Measurements from ENCODE around the gene PRR15L. TPM values are rescaled to one million over a fixed set of nuclear protein-coding genes. Genes with fewer than 3 reads are reported as not detected.

PRR15L gene
- total RNA-seq, 4 donors from 2014 or later: 63.6 to 150 (median 127) TPM

DNA sequence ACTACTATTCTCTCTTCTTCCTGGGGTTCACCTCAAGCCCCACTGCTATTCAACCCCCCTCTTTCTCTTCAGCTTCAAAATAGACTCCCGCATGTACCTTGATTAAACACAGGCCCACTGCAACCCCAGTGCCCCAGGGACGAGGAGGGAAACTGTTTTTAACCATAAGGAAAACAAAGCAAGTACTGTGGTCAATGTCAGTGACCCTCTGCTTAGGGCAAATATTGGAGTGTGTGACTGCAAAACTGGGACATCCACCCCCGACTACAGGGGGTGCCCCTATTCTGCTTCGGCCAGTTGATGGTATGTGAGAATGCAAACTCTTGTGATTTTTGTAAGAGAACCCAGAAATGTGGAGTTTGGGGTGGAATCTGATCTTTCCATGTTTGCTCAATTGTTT is 25.8 kb downstream of the PRR15L start:
- no peak for TF ChIP-seq POLR2A (IDR thresholded peaks at IDR 0.05)
- TF ChIP-seq, protein P1, sequence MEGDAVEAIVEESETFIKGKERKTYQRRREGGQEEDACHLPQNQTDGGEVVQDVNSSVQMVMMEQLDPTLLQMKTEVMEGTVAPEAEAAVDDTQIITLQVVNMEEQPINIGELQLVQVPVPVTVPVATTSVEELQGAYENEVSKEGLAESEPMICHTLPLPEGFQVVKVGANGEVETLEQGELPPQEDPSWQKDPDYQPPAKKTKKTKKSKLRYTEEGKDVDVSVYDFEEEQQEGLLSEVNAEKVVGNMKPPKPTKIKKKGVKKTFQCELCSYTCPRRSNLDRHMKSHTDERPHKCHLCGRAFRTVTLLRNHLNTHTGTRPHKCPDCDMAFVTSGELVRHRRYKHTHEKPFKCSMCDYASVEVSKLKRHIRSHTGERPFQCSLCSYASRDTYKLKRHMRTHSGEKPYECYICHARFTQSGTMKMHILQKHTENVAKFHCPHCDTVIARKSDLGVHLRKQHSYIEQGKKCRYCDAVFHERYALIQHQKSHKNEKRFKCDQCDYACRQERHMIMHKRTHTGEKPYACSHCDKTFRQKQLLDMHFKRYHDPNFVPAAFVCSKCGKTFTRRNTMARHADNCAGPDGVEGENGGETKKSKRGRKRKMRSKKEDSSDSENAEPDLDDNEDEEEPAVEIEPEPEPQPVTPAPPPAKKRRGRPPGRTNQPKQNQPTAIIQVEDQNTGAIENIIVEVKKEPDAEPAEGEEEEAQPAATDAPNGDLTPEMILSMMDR (IDR thresholded peaks at IDR 0.05): no peak
- peaks cover 0 to 12% of the 10 kb centered on the region in 2 donors for H3K36me3 ChIP-seq
- intact Hi-C loops (cut with DNase I): no loop called here
- H3K9me3 ChIP-seq: no peaks in the 10 kb centered on the region
- no peak for DNase-seq
- peaks cover 0 to 8% of the 10 kb centered on the region in 2 donors for H3K4me1 ChIP-seq
- no peak overlapping the region for H3K27ac ChIP-seq
- H3K27me3 ChIP-seq: no peaks in the 10 kb centered on the region
- no peak overlapping the region for H3K4me3 ChIP-seq (replicated peaks in 1 of 3)
- WGBS, 2 donors: 83 to 96% methylated on average over 4 of the region's 4 CpGs

DNA sequence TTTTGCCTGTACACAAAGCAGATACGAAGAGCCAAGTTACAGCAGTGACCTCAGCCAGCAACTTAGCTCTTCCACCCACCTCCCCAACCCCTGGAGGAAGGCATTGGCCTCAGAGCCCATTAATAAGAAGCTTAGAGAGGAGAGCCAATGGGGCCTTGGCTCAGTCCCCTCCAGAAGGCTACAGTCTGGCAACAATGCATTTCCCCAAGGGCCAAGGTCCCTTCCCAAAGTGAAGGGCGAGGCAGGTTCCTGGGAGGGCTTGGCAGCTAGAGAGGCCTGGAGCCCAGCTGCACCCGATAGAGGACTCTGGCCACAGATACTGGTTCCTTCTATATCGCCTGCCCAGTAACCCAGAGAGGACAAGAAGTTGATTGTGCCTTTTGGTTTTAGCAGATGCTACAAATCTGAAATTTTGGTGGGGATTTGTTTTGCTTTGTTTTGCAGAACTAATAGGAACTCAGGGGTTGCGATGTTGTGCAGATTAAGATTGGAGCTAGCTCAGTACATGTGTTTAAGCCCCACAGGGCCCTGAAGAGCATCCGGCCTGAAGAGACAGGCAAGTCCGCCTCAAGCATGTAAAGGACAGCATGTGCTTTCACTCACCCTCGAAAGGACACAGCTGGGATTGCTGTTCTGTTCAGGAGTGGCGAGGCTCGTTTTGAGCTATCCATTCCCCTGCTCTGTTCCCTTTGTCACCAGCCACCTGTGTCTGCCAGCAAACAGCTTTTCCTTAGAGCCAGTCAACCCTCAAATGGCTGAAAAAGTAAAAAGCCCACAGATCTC is 28.3 kb downstream of the PRR15L start:
- TF ChIP-seq, protein P1 (IDR thresholded peaks at IDR 0.05): no peak
- TF ChIP-seq POLR2A (IDR thresholded peaks at IDR 0.05): no peak
- DNase-seq: no peak
- Histone ChIP-seq H3K27me3 (no peaks in the 10 kb centered on the region), H3K27ac (peak overlapping the region in 1 of 3 donors; percentile 17), H3K36me3 (peaks cover 14 to 28% of the 10 kb centered on the region in 2 donors), H3K4me1 (no peaks in the 10 kb centered on the region), H3K4me3 (replicated peaks in 1 of 3) (no peak overlapping the region), H3K9me3 (no peaks in the 10 kb centered on the region)
- intact Hi-C loops (cut with DNase I): no loop called here
- 65 to 74% methylated on average over 10 of the region's 10 CpGs for WGBS, 2 donors

DNA sequence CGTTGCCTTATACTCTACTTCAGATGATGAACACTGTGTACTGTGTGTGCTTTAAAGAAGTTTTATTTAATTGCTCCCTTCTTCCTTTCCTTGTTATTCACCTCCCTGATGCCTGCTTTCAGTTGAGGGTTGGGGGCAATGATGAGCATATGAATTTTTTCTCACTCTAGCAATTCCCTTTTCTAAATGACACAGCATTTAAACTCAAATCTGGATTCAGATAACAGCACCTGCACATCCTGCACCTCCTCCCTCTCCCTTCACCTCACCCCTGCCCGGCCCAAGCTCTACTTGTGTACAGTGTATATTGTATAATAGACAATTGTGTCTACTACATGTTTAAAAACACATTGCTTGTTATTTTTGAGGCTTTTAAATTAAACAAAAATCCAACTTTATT is 29.3 kb downstream of the PRR15L start:
- Histone ChIP-seq H3K9me3 (no peaks in the 10 kb centered on the region), H3K36me3 (peaks cover 16 to 33% of the 10 kb centered on the region in 2 donors), H3K27me3 (no peaks in the 10 kb centered on the region), H3K27ac (no peak overlapping the region), H3K4me3 (replicated peaks in 1 of 3) (no peak overlapping the region), H3K4me1 (no peaks in the 10 kb centered on the region)
- WGBS, 2 donors: 85 to 86% methylated on average over 2 of the region's 2 CpGs
- no peak for DNase-seq
- intact Hi-C loops (cut with DNase I): no loop called here
- TF ChIP-seq, protein P1 (IDR thresholded peaks at IDR 0.05): no peak
- TF ChIP-seq POLR2A (IDR thresholded peaks at IDR 0.05): no peak

DNA sequence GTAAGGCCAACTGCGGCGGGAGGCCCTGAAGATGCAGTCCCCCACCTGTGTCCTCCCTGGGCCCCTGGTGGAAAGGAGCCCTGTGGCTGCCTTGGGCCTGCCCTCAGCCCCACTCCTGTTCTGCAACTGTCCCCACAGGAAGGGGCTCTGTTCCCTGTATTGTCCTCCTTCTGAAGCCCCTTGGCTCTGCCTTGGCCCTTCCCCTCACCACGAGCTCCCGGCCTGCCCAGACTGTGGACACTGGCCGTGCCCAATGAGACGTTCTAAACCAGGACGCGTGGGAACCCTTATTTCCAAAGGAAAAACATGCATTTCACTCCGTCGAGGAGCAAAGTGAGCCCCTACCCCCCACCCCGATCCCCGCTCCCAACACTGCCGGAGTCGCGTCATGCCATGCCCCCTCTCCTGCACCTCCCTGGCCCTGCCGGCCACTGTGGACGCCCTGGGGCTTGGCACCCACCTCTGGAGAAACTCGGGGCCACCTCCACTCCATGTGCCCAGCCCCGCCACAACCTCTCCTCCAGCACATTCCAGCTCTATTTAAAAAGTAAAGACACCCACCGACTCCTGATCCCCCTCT is 29.8 kb downstream of the PRR15L start:
- Histone ChIP-seq H3K9me3 (no peaks in the 10 kb centered on the region), H3K4me1 (peaks cover 2 to 3% of the 10 kb centered on the region in 2 donors), H3K4me3 (replicated peaks in 1 of 3) (no peak overlapping the region), H3K27ac (no peak overlapping the region), H3K27me3 (no peaks in the 10 kb centered on the region), H3K36me3 (peaks cover 21 to 38% of the 10 kb centered on the region in 2 donors)
- no peak for TF ChIP-seq POLR2A (IDR thresholded peaks at IDR 0.05)
- TF ChIP-seq, protein P1 (IDR thresholded peaks at IDR 0.05): no peak
- DNase-seq: no peak
- intact Hi-C loops (cut with DNase I): no loop called here
- 92 to 94% methylated on average over 20 of the region's 20 CpGs for WGBS, 2 donors

DNA sequence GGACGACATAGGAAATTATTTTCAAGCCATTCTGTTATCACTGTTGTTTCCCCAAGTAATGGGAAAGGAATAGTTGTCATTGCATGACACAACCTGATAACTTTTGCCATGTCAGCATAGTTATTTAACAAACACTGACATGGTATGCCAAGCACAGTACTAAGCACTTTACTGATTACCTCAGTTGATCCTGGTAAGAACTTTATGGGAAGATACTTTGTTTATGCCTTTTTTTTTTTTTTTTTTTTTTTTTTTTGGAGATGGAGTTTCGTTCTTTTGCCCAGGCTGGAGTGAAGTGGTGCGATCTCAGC is 32.0 kb downstream of the PRR15L start:
- H3K4me3 ChIP-seq (replicated peaks in 1 of 3): no peak overlapping the region
- intact Hi-C loops (cut with DNase I): no loop called here
- WGBS, 2 donors: 91 to 92% methylated on average over 3 of the region's 3 CpGs
- TF ChIP-seq, protein P1 (IDR thresholded peaks at IDR 0.05): no peak
- TF ChIP-seq POLR2A (IDR thresholded peaks at IDR 0.05): no peak
- H3K9me3 ChIP-seq: no peaks in the 10 kb centered on the region
- H3K27ac ChIP-seq: no peak overlapping the region
- no peaks in the 10 kb centered on the region for H3K27me3 ChIP-seq
- H3K4me1 ChIP-seq: peaks cover 11 to 15% of the 10 kb centered on the region in 2 donors
- no peak for DNase-seq
- H3K36me3 ChIP-seq: peaks cover 21 to 40% of the 10 kb centered on the region in 2 donors

Measured in thyroid gland (tissue), 4 donors.